Endothelial cell (in vitro differentiated cells): Measurements from ENCODE around the gene RAP1GAP. TPM values are rescaled to one million over a fixed set of nuclear protein-coding genes. Genes with fewer than 3 reads are reported as not detected.
"Not testable (repeated sequence)": the region's sequence is repeated elsewhere in the genome, so short reads cannot be mapped to it uniquely, and the experiment has no call there.

Experiments
- DNase-seq: peaks from one replicate; pipeline ENCODE4 v3.0.0; 2021; ENCODE audit warnings: low spot score
- H3K27ac Mint-ChIP-seq: one replicate; pipeline ENCODE4 v1.8.0; 2021; ENCODE audit warnings: mixed read lengths, inconsistent platforms; ENCODE audit not compliant: unreplicated experiment
- H3K27me3 Mint-ChIP-seq: one replicate; pipeline ENCODE4 v1.8.0; 2021; ENCODE audit warnings: mild to moderate bottlenecking, moderate library complexity, mixed read lengths, inconsistent platforms; ENCODE audit not compliant: unreplicated experiment
- H3K36me3 Mint-ChIP-seq: one replicate; pipeline ENCODE4 v1.8.0; 2021; ENCODE audit warnings: mild to moderate bottlenecking, low read depth, mixed read lengths, inconsistent platforms; ENCODE audit not compliant: unreplicated experiment
- H3K4me1 Mint-ChIP-seq: one replicate; pipeline ENCODE4 v1.8.0; 2021; ENCODE audit warnings: mild to moderate bottlenecking, mixed read lengths, inconsistent platforms; ENCODE audit not compliant: unreplicated experiment
- H3K4me3 Mint-ChIP-seq: one replicate; pipeline ENCODE4 v1.8.0; 2021; ENCODE audit warnings: mild to moderate bottlenecking, mixed read lengths, inconsistent platforms; ENCODE audit not compliant: unreplicated experiment
- H3K9me3 Mint-ChIP-seq: one replicate; pipeline ENCODE4 v1.8.0; 2021; ENCODE audit warnings: mixed read lengths, inconsistent platforms; ENCODE audit not compliant: unreplicated experiment
- total RNA-seq: library from RNA; stranded (reverse); fragmentation: NEBNext Ultra II Directional; extraction: Animal tissue kit (Norgen Biotek cat#: 25700); gene quantifications from one replicate; pipeline ENCODE4 v1.2.1, GENCODE V29; 2021; ENCODE audit not compliant: unreplicated experiment
- TF ChIP-seq, protein P1 (sequence below): fragments of 200-600 bp; sonication (generic); IDR thresholded peaks from one replicate; pipeline ENCODE4 v1.5.0; 2021; ENCODE audit warnings: antibody characterized with exemption; ENCODE audit not compliant: unreplicated experiment

The RAP1GAP gene
- total RNA-seq, 1 donor from 2014 or later, result 0.56 TPM

DNA sequence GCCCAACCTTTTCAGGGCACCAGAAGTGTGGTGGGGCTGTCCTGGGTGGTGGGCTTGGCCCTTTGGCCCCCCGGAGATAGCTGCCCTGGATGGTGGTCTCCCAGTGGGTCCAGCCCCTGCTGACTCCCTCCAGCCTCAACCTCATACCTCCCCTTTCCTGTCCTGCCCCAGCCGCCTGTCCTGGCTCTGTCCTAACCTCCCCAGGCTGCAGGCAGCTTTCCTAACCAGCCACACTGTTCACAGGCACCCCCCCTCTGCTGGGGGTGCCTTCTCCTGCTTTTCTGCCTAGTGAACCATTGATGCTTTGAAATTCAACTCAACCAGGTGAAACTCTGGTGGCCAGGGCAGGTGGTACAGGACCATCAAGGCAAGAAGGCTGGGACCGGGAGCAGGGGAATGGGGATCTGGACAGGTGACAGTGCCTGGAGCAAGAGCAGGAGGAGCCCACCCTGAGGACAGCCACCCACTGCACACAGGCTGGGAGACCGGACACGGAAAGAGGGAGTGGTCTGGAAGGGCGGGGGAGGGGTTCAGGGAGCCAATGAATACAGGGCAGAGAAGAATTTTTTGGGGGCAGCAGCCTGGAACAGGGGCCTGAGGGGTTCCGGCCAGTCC lies 35.9 kb downstream of the RAP1GAP start:
- TF ChIP-seq, protein P1, sequence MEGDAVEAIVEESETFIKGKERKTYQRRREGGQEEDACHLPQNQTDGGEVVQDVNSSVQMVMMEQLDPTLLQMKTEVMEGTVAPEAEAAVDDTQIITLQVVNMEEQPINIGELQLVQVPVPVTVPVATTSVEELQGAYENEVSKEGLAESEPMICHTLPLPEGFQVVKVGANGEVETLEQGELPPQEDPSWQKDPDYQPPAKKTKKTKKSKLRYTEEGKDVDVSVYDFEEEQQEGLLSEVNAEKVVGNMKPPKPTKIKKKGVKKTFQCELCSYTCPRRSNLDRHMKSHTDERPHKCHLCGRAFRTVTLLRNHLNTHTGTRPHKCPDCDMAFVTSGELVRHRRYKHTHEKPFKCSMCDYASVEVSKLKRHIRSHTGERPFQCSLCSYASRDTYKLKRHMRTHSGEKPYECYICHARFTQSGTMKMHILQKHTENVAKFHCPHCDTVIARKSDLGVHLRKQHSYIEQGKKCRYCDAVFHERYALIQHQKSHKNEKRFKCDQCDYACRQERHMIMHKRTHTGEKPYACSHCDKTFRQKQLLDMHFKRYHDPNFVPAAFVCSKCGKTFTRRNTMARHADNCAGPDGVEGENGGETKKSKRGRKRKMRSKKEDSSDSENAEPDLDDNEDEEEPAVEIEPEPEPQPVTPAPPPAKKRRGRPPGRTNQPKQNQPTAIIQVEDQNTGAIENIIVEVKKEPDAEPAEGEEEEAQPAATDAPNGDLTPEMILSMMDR, result no peak
- Mint-ChIP-seq H3K27ac (no peak overlapping the region), H3K9me3 (no peaks in the 10 kb centered on the region), H3K27me3 (peaks cover 2% of the 10 kb centered on the region), H3K4me1 (no peaks in the 10 kb centered on the region), H3K4me3 (no peak overlapping the region), H3K36me3 (no peaks in the 10 kb centered on the region)
- DNase-seq, result no peak

DNA sequence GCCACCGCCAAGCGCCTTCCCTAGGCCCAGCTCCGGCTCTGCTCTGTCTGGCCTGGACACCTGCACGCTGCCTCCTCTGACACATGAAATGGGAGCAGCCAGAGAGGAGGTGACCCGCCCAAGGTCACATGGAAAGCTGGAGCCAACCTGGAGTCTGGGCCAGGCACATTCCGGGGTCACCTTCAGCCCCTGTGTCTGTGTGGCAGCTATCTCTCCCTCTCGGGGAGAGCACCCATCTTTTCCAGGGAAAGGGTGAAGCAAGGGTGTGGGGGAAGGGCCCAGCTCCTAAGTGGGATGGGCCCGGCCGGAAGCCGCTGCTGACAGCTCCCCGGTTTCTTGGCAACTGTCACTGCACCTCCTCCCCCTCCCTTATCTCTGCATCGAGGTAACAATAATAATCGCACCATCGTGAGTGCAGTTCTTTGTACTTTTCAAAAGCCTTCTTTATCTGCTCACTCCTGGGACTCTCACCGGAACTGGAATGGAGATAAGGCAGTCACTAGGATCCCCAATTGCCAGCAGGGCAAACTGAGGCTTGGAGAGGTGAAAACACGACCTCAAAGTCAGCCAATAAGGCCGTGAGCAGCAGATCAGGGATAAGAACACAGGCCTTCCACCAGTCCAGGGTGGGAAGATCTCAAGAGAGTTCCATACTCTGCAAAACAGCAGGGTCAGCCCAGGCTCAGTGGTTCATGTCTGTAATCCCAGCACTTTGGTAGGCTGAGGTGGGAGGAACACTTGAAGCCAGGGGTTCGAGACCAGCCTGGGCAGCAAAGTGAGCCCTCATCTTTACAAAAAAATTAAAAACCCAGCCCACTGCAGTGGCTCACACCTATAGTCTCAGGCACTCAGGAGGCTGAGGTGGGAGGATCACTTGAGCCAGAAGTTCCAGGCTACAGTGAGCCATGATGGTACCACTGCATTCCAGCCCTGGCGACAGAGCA lies 36.9 kb downstream of the RAP1GAP start:
- no peak overlapping the region for H3K27ac Mint-ChIP-seq
- peaks cover 3% of the 10 kb centered on the region for H3K27me3 Mint-ChIP-seq
- H3K36me3 Mint-ChIP-seq, result no peaks in the 10 kb centered on the region
- no peak for DNase-seq
- no peaks in the 10 kb centered on the region for H3K9me3 Mint-ChIP-seq
- TF ChIP-seq, protein P1, result no peak
- H3K4me1 Mint-ChIP-seq, result no peaks in the 10 kb centered on the region
- no peak overlapping the region for H3K4me3 Mint-ChIP-seq

DNA sequence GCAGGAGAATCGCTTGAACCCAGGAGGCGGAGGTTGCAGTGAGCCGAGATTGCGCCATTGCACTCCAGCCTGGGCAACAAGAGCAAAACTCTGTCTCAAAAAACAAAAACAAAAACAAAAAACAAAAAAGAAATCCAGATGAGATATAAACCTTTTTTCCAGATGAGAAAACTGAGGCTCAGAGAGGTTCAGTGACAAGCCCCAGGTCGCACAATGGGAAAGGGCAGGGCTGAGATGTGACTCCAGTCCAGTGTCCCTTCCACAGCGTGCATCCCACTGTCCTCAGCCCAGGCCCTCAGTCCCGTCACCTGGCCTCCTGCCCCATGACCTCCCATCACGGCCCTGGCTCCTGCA lies 37.6 kb downstream of the RAP1GAP start:
- H3K4me3 Mint-ChIP-seq, H3K36me3 Mint-ChIP-seq, DNase-seq, H3K9me3 Mint-ChIP-seq, H3K27ac Mint-ChIP-seq, H3K4me1 Mint-ChIP-seq, H3K27me3 Mint-ChIP-seq: not testable (repeated sequence)

DNA sequence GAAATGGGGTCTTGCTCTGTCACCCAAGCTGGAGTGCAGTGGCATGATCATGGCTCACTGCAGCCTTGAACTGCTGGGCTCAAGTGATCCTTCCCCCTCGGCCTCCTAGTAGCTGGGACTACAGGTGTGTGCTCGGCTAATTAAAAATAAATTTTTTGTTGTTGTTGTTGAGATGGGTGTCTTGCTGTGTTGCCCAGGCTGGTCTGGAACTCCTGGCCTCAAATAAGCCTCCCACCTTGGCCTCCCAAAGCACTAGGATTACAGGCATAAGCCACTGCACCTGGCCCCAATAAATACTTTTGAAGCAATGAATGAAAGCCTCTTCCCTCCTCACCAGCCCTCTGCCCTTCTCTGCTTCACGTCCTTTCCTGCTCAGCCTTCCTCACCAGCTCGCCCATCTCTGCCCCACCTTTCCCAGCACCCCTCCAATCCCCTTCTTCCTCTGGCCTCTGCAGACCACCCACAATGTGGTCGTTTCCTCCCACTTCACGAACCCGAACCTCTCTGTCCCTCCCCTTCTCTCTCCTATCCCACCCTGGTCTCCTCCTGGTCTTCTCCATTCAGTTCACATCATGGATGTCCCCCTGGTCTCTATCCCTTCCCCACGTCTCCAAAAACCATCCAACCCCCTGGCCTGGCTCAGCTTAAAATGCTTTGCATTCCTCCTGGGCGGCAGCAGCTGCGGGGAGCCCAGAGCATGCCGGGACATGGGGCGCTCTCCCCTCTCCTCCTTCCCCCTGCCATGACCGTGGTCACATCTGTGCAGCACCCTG lies 38.4 kb downstream of the RAP1GAP start:
- peaks cover 5% of the 10 kb centered on the region for H3K27me3 Mint-ChIP-seq
- H3K36me3 Mint-ChIP-seq, result no peaks in the 10 kb centered on the region
- no peaks in the 10 kb centered on the region for H3K9me3 Mint-ChIP-seq
- TF ChIP-seq, protein P1, result no peak
- no peak overlapping the region for H3K4me3 Mint-ChIP-seq
- no peak for DNase-seq
- no peak overlapping the region for H3K27ac Mint-ChIP-seq
- no peaks in the 10 kb centered on the region for H3K4me1 Mint-ChIP-seq

DNA sequence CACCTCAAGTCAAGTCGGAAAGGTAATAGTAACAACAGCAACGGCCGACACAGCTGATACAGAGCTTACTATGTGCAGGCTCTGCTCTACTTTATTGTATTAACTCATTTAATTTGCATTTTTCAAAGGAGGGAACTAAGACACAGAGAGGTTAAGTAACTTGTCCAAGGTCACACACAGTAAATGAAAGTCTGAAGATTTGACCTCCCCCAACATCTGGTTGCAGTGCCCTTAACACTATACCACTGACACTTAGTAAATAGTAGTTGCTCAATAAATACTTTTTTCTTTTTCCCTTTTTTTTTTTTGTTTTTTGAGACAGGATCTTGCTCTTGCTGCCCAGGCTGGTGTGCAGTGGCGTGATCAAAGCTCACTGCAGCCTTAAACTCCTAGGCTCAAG lies 39.2 kb downstream of the RAP1GAP start:
- H3K4me1 Mint-ChIP-seq, result no peaks in the 10 kb centered on the region
- no peak overlapping the region for H3K4me3 Mint-ChIP-seq
- no peaks in the 10 kb centered on the region for H3K36me3 Mint-ChIP-seq
- H3K27ac Mint-ChIP-seq, result no peak overlapping the region
- no peaks in the 10 kb centered on the region for H3K9me3 Mint-ChIP-seq
- H3K27me3 Mint-ChIP-seq, result peaks cover 8% of the 10 kb centered on the region
- no peak for DNase-seq
- TF ChIP-seq, protein P1, result no peak
